WTC11 (cell line): ENCODE measurements around the gene CPT1B. TPM values are rescaled to one million over a fixed set of nuclear protein-coding genes. Genes with fewer than 3 reads are reported as not detected.

Experiments used
- ATAC-seq: fragments of 200-7000 bp; cut with Tn5 transposase; 2 replicates; pipeline ENCODE4 v1.10.0; 2021; ENCODE audit warnings: mild to moderate bottlenecking, moderate library complexity
- CTCF ChIA-PET: fragments of 300-600 bp; sonication (Branson Sonifier 250); formaldehyde crosslinking; loops from one replicate; lab custom pipeline; 2021; ENCODE audit warnings: antibody characterized with exemption; lab: Charles Lee
- POLR2A ChIA-PET: fragments of 350-600 bp; sonication (Branson Sonifier 250); formaldehyde crosslinking; loops from one replicate; lab custom pipeline; 2021; ENCODE audit warnings: antibody characterized with exemption; lab: Charles Lee
- DNase-seq: peaks from one replicate; pipeline ENCODE4 v3.0.0; 2021; ENCODE audit warnings: low spot score
- H3K27ac Mint-ChIP-seq: 2 replicates; pipeline ENCODE4 v1.8.0; 2021; ENCODE audit warnings: mixed read lengths
- H3K27me3 Mint-ChIP-seq: 2 replicates; pipeline ENCODE4 v1.8.0; 2021; ENCODE audit warnings: low read depth, mild to moderate bottlenecking, moderate library complexity, mixed read lengths
- H3K36me3 Mint-ChIP-seq: 2 replicates; pipeline ENCODE4 v1.8.0; 2021; ENCODE audit warnings: mixed read lengths
- H3K4me1 Mint-ChIP-seq: 2 replicates; pipeline ENCODE4 v1.8.0; 2022; ENCODE audit warnings: mixed read lengths
- H3K4me3 Mint-ChIP-seq: 2 replicates; pipeline ENCODE4 v1.8.0; 2021; ENCODE audit warnings: mild to moderate bottlenecking, moderate library complexity, mixed read lengths
- H3K9me3 Mint-ChIP-seq: 2 replicates; pipeline ENCODE4 v1.8.0; 2021; ENCODE audit warnings: mixed read lengths
- ATF1 ChIP-seq: sonication (generic); formaldehyde crosslinking; IDR thresholded peaks from 2 replicates; pipeline ENCODE4 v1.8.1; 2023; ENCODE audit warnings: mild to moderate bottlenecking, moderate library complexity, missing genetic modification reagents
- GABPB1 ChIP-seq: sonication (generic); formaldehyde crosslinking; IDR thresholded peaks from 2 replicates; pipeline ENCODE4 v1.8.1; 2023; ENCODE audit warnings: mild to moderate bottlenecking, missing genetic modification reagents
- GRHL2 ChIP-seq: fragments of 250-450 bp; sonication (Bioruptor Pico); IDR thresholded peaks from 2 replicates; pipeline ENCODE4 v1.8.0; 2022; ENCODE audit warnings: mild to moderate bottlenecking, moderate library complexity; ENCODE audit not compliant: insufficient replicate concordance, severe bottlenecking
- MYBL2 ChIP-seq: sonication (generic); formaldehyde crosslinking; IDR thresholded peaks from 2 replicates; pipeline ENCODE4 v1.8.1; 2023; ENCODE audit warnings: mild to moderate bottlenecking, moderate library complexity, missing genetic modification reagents
- TEAD1 ChIP-seq: sonication (generic); formaldehyde crosslinking; IDR thresholded peaks from 2 replicates; pipeline ENCODE4 v1.8.0; 2022; ENCODE audit warnings: mild to moderate bottlenecking, missing genetic modification reagents
- ZNF232 ChIP-seq: sonication (generic); formaldehyde crosslinking; IDR thresholded peaks from 2 replicates; pipeline ENCODE4 v1.8.0; 2022; ENCODE audit warnings: mild to moderate bottlenecking, missing genetic modification reagents
- ZNF263 ChIP-seq: sonication (generic); formaldehyde crosslinking; IDR thresholded peaks from 2 replicates; pipeline ENCODE4 v1.8.1; 2022; ENCODE audit warnings: low read depth, mild to moderate bottlenecking, moderate library complexity, missing genetic modification reagents
- total RNA-seq: library from RNA; stranded (reverse); gene quantifications from 3 replicates; pipeline ENCODE4 v1.2.3, GENCODE V29; 2021
- TF ChIP-seq, protein P1 (sequence below): sonication (generic); formaldehyde crosslinking; IDR thresholded peaks from 2 replicates; pipeline ENCODE4 v1.8.0; 2022; ENCODE audit warnings: mild to moderate bottlenecking, missing genetic modification reagents
- TF ChIP-seq, protein P2 (sequence below): fragments of 250-450 bp; sonication (Bioruptor Pico); IDR thresholded peaks from 2 replicates; pipeline ENCODE4 v2.1.2; 2022; ENCODE audit warnings: mild to moderate bottlenecking, moderate library complexity
- TF ChIP-seq, protein P3 (sequence below): sonication (generic); formaldehyde crosslinking; IDR thresholded peaks from 2 replicates; pipeline ENCODE4 v1.8.1; 2022; ENCODE audit warnings: mild to moderate bottlenecking, missing genetic modification reagents, moderate library complexity, borderline replicate concordance
- TF ChIP-seq, protein P4 (sequence below): fragments of 250-450 bp; sonication (Bioruptor Pico); IDR thresholded peaks from 2 replicates; pipeline ENCODE4 v1.9.0; 2021; ENCODE audit warnings: mild to moderate bottlenecking, borderline replicate concordance
- TF ChIP-seq, protein P5 (sequence below): sonication (generic); formaldehyde crosslinking; IDR thresholded peaks from 2 replicates; pipeline ENCODE4 v1.8.0; 2023; ENCODE audit warnings: missing genetic modification reagents, mild to moderate bottlenecking, borderline replicate concordance

The CPT1B gene
- total RNA-seq, 1 experiment from 2014 or later = 33.7 TPM

DNA sequence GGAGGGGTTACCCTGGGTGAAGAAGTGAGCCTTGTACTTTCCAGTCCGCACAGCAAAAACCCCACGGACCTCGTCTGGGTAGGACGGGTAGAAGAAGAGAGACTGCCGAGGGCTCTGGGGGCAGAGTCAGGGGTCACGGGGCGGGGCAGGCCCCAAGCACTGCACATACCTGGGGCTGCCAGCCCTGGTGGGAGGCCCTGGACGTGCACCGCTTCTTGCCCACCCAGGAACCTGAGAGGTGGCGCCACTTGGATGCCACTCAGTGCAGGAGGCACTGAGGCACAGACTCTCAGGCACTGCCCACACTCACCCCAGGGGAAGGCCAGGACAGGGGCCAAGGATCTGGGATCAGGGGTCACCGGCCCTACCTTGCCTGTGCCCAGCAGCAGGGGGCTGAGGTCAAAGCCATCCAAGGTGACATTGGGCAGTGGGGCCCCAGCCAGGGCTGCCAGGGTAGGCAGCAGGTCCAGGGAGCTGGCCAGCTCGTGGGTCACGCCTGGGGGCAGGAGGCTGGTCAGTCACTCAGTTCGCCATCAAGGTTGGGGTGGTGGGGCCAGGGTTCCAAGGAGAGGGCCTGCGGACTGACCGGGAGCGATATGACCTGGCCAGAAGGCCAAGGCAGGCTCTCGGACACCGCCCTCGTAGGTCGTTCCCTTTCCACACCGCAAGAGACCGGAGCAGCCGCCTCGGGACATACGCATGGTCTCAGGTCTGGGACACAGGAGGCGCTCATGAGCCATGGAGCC, 47.5 kb upstream of the CPT1B start:
- ATAC-seq = peak; percentile 32
- H3K9me3 Mint-ChIP-seq = no peaks in the 10 kb centered on the region
- H3K36me3 Mint-ChIP-seq = no peaks in the 10 kb centered on the region
- H3K4me3 Mint-ChIP-seq = no peak overlapping the region
- POLR2A ChIA-PET = no interaction called here
- peaks cover 26% of the 10 kb centered on the region for H3K27me3 Mint-ChIP-seq
- peak; percentile 78 for DNase-seq
- CTCF ChIA-PET = interaction anchor here (0.6 to 4.5 kb wide), 21 partner anchors 13 to 481 kb away, joined by 3 to 78 read pairs (median 4); partner anchors contain the start of genes SCO2, SHANK3 and SYCE3
- H3K27ac Mint-ChIP-seq = no peak overlapping the region
- TF ChIP-seq ZNF263 (CRISPR knock-in tag) (no peak), GRHL2 (CRISPR knock-in tag) (no peak), MYBL2 (CRISPR knock-in tag) (no peak), ZNF232 (CRISPR knock-in tag) (no peak), GABPB1 (CRISPR knock-in tag) (no peak), ATF1 (CRISPR knock-in tag) (no peak), TEAD1 (CRISPR knock-in tag) (no peak)
- TF ChIP-seq, protein P1, sequence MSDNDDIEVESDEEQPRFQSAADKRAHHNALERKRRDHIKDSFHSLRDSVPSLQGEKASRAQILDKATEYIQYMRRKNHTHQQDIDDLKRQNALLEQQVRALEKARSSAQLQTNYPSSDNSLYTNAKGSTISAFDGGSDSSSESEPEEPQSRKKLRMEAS (CRISPR knock-in tag) = no peak
- TF ChIP-seq, protein P2, sequence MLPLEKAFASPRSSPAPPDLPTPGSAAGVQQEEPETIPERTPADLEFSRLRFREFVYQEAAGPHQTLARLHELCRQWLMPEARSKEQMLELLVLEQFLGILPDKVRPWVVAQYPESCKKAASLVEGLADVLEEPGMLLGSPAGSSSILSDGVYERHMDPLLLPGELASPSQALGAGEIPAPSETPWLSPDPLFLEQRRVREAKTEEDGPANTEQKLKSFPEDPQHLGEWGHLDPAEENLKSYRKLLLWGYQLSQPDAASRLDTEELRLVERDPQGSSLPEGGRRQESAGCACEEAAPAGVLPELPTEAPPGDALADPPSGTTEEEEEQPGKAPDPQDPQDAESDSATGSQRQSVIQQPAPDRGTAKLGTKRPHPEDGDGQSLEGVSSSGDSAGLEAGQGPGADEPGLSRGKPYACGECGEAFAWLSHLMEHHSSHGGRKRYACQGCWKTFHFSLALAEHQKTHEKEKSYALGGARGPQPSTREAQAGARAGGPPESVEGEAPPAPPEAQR (CRISPR knock-in tag) = no peak
- TF ChIP-seq, protein P3, sequence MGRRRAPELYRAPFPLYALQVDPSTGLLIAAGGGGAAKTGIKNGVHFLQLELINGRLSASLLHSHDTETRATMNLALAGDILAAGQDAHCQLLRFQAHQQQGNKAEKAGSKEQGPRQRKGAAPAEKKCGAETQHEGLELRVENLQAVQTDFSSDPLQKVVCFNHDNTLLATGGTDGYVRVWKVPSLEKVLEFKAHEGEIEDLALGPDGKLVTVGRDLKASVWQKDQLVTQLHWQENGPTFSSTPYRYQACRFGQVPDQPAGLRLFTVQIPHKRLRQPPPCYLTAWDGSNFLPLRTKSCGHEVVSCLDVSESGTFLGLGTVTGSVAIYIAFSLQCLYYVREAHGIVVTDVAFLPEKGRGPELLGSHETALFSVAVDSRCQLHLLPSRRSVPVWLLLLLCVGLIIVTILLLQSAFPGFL (CRISPR knock-in tag) = no peak
- TF ChIP-seq, protein P4, sequence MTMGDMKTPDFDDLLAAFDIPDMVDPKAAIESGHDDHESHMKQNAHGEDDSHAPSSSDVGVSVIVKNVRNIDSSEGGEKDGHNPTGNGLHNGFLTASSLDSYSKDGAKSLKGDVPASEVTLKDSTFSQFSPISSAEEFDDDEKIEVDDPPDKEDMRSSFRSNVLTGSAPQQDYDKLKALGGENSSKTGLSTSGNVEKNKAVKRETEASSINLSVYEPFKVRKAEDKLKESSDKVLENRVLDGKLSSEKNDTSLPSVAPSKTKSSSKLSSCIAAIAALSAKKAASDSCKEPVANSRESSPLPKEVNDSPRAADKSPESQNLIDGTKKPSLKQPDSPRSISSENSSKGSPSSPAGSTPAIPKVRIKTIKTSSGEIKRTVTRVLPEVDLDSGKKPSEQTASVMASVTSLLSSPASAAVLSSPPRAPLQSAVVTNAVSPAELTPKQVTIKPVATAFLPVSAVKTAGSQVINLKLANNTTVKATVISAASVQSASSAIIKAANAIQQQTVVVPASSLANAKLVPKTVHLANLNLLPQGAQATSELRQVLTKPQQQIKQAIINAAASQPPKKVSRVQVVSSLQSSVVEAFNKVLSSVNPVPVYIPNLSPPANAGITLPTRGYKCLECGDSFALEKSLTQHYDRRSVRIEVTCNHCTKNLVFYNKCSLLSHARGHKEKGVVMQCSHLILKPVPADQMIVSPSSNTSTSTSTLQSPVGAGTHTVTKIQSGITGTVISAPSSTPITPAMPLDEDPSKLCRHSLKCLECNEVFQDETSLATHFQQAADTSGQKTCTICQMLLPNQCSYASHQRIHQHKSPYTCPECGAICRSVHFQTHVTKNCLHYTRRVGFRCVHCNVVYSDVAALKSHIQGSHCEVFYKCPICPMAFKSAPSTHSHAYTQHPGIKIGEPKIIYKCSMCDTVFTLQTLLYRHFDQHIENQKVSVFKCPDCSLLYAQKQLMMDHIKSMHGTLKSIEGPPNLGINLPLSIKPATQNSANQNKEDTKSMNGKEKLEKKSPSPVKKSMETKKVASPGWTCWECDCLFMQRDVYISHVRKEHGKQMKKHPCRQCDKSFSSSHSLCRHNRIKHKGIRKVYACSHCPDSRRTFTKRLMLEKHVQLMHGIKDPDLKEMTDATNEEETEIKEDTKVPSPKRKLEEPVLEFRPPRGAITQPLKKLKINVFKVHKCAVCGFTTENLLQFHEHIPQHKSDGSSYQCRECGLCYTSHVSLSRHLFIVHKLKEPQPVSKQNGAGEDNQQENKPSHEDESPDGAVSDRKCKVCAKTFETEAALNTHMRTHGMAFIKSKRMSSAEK (CRISPR knock-in tag) = no peak
- TF ChIP-seq, protein P5, sequence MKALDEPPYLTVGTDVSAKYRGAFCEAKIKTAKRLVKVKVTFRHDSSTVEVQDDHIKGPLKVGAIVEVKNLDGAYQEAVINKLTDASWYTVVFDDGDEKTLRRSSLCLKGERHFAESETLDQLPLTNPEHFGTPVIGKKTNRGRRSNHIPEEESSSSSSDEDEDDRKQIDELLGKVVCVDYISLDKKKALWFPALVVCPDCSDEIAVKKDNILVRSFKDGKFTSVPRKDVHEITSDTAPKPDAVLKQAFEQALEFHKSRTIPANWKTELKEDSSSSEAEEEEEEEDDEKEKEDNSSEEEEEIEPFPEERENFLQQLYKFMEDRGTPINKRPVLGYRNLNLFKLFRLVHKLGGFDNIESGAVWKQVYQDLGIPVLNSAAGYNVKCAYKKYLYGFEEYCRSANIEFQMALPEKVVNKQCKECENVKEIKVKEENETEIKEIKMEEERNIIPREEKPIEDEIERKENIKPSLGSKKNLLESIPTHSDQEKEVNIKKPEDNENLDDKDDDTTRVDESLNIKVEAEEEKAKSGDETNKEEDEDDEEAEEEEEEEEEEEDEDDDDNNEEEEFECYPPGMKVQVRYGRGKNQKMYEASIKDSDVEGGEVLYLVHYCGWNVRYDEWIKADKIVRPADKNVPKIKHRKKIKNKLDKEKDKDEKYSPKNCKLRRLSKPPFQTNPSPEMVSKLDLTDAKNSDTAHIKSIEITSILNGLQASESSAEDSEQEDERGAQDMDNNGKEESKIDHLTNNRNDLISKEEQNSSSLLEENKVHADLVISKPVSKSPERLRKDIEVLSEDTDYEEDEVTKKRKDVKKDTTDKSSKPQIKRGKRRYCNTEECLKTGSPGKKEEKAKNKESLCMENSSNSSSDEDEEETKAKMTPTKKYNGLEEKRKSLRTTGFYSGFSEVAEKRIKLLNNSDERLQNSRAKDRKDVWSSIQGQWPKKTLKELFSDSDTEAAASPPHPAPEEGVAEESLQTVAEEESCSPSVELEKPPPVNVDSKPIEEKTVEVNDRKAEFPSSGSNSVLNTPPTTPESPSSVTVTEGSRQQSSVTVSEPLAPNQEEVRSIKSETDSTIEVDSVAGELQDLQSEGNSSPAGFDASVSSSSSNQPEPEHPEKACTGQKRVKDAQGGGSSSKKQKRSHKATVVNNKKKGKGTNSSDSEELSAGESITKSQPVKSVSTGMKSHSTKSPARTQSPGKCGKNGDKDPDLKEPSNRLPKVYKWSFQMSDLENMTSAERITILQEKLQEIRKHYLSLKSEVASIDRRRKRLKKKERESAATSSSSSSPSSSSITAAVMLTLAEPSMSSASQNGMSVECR (CRISPR knock-in tag) = no peak
- peaks cover 24% of the 10 kb centered on the region for H3K4me1 Mint-ChIP-seq
